Mucosa of stomach (tissue), 1 donor: ENCODE measurements around the gene LGALS16.
"Not testable (repeated sequence)": the region's sequence is repeated elsewhere in the genome, so short reads cannot be mapped to it uniquely, and the experiment has no call there.

Source experiments
- H3K27me3 ChIP-seq: one replicate; pipeline ENCODE4 v1.7.0; 2013; ENCODE audit warnings: mild to moderate bottlenecking, low read length; ENCODE audit not compliant: control insufficient read depth, insufficient read depth
- H3K36me3 ChIP-seq: one replicate; pipeline ENCODE4 v1.7.0; 2013; ENCODE audit warnings: low read length; ENCODE audit not compliant: control insufficient read depth, insufficient read depth
- H3K4me1 ChIP-seq: one replicate; pipeline ENCODE4 v1.7.0; 2013; ENCODE audit warnings: mild to moderate bottlenecking, low read length; ENCODE audit not compliant: control insufficient read depth, insufficient read depth
- H3K4me3 ChIP-seq: one replicate; pipeline ENCODE4 v1.7.0; 2013; ENCODE audit warnings: low read length
- H3K9ac ChIP-seq: one replicate; pipeline ENCODE4 v1.7.0; 2013; ENCODE audit warnings: mild to moderate bottlenecking, low read length, moderate library complexity
- H3K9me3 ChIP-seq: one replicate; pipeline ENCODE4 v1.7.0; 2013; ENCODE audit warnings: mild to moderate bottlenecking, low read length, moderate library complexity; ENCODE audit not compliant: control insufficient read depth
- donor health status: Pancreatic carcinoma.

Gene LGALS16, protein sequence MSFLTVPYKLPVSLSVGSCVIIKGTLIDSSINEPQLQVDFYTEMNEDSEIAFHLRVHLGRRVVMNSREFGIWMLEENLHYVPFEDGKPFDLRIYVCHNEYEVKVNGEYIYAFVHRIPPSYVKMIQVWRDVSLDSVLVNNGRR

GRCh38 chr19:39655613-39656012, at the start of gene LGALS16:
Gene LGALS16, plus strand, starts transcription at chr19:39655913. Its CDS starts 49 bp downstream, at chr19:39655962.
- no peak within 1 kb of the TSS for H3K9ac ChIP-seq
- no peak within 1 kb of the TSS for H3K4me3 ChIP-seq
- no peaks in the 10 kb centered on the region for H3K9me3 ChIP-seq
- no peaks in the 10 kb centered on the region for H3K4me1 ChIP-seq
- no peaks in the 10 kb centered on the region for H3K27me3 ChIP-seq
- H3K36me3 ChIP-seq, result no peaks in the 10 kb centered on the region

- Histone ChIP-seq H3K36me3 (no peaks in the 10 kb centered on the region), H3K4me1 (no peaks in the 10 kb centered on the region), H3K27me3 (no peaks in the 10 kb centered on the region), H3K9me3 (no peaks in the 10 kb centered on the region), H3K9ac (no peak overlapping the region), H3K4me3 (no peak overlapping the region)
These were observed 48.7 kb upstream of the LGALS16 start for GRCh38 chr19:39607021-39607420.

GRCh38 chr19:39607561-39607960, 48.2 kb upstream of the LGALS16 start:
- Histone ChIP-seq H3K9ac (no peak overlapping the region), H3K27me3 (no peaks in the 10 kb centered on the region), H3K4me3 (no peak overlapping the region), H3K4me1 (no peaks in the 10 kb centered on the region), H3K9me3 (no peaks in the 10 kb centered on the region), H3K36me3 (no peaks in the 10 kb centered on the region)

- H3K9me3 ChIP-seq, result no peaks in the 10 kb centered on the region
- H3K4me3 ChIP-seq, result no peak overlapping the region
- no peaks in the 10 kb centered on the region for H3K36me3 ChIP-seq
- no peaks in the 10 kb centered on the region for H3K27me3 ChIP-seq
- H3K4me1 ChIP-seq, result no peaks in the 10 kb centered on the region
- H3K9ac ChIP-seq, result no peak overlapping the region
These were observed 42.1 kb upstream of the LGALS16 start for GRCh38 chr19:39613597-39613996.

- H3K4me1 ChIP-seq, result no peaks in the 10 kb centered on the region
- no peak overlapping the region for H3K4me3 ChIP-seq
- no peaks in the 10 kb centered on the region for H3K27me3 ChIP-seq
- no peaks in the 10 kb centered on the region for H3K9me3 ChIP-seq
- no peaks in the 10 kb centered on the region for H3K36me3 ChIP-seq
- no peak overlapping the region for H3K9ac ChIP-seq
These were observed 38.0 kb upstream of the LGALS16 start for GRCh38 chr19:39617745-39618144.

DNA sequence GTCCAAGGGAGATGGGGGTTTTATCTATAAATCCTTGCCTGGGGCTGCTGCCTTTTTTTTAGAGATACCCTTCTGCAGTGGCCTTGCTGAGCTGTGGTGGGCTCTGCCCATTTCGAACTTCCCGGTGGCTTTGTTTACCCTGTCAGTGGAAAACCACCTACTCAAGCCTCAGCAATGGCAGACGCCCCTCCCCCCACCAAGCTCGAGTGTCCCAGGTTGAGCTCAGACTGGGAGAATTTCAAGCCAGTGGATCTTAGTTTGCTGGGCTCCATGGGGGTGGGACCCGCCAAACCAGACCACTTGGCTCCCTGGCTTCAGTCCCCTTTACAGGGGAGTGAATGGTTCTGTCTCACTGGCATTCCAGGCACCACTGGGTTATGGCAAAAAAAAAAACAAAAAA, 31.8 kb upstream of the LGALS16 start:
- H3K9ac ChIP-seq, result no peak overlapping the region
- peaks cover 4% of the 10 kb centered on the region for H3K27me3 ChIP-seq
- H3K4me1 ChIP-seq, result no peaks in the 10 kb centered on the region
- H3K36me3 ChIP-seq, result no peaks in the 10 kb centered on the region
- no peaks in the 10 kb centered on the region for H3K9me3 ChIP-seq
- no peak overlapping the region for H3K4me3 ChIP-seq

GRCh38 chr19:39627631-39628030, 28.1 kb upstream of the LGALS16 start:
- not testable (repeated sequence) for H3K9me3 ChIP-seq, H3K4me3 ChIP-seq

GRCh38 chr19:39631178-39631577, 24.5 kb upstream of the LGALS16 start:
- no peaks in the 10 kb centered on the region for H3K27me3 ChIP-seq
- H3K9ac ChIP-seq, result no peak overlapping the region

More at GRCh38 chr19:39627631-39628030, 28.1 kb upstream of the LGALS16 start:
- H3K36me3 ChIP-seq, H3K4me1 ChIP-seq, H3K9ac ChIP-seq, H3K27me3 ChIP-seq: not testable (repeated sequence)

GRCh38 chr19:39631626-39632025, 24.1 kb upstream of the LGALS16 start:
- no peak overlapping the region for H3K4me3 ChIP-seq
- no peaks in the 10 kb centered on the region for H3K4me1 ChIP-seq
- no peaks in the 10 kb centered on the region for H3K9me3 ChIP-seq
- H3K27me3 ChIP-seq, result no peaks in the 10 kb centered on the region
- H3K9ac ChIP-seq, result no peak overlapping the region
- H3K36me3 ChIP-seq, result no peaks in the 10 kb centered on the region

More at GRCh38 chr19:39631178-39631577, 24.5 kb upstream of the LGALS16 start:
- H3K4me1 ChIP-seq, result no peaks in the 10 kb centered on the region
- no peaks in the 10 kb centered on the region for H3K36me3 ChIP-seq
- H3K9me3 ChIP-seq, result no peaks in the 10 kb centered on the region
- H3K4me3 ChIP-seq, result no peak overlapping the region

DNA sequence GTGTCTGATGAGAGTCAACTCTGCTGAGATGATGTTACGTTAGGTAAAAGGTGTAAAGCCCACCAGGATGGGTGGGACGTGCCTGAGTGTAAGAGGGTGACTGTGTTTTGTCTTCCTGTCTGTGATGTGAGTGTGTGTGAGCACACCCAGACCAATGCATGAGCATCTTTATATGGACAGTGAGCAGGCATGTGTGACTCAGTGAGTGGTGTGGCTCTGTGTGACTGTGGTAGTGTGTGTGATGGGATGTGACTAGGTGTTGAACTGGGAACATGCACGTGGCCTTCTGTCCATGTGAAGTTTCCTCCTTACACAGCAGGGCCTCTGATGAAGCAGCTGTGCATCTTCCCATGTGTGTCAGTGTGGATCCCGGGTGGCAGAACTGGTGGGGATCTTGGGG, 17.8 kb upstream of the LGALS16 start:
- Histone ChIP-seq H3K27me3 (no peaks in the 10 kb centered on the region), H3K9ac (no peak overlapping the region), H3K4me3 (no peak overlapping the region), H3K4me1 (no peaks in the 10 kb centered on the region), H3K9me3 (no peaks in the 10 kb centered on the region), H3K36me3 (no peaks in the 10 kb centered on the region)

DNA sequence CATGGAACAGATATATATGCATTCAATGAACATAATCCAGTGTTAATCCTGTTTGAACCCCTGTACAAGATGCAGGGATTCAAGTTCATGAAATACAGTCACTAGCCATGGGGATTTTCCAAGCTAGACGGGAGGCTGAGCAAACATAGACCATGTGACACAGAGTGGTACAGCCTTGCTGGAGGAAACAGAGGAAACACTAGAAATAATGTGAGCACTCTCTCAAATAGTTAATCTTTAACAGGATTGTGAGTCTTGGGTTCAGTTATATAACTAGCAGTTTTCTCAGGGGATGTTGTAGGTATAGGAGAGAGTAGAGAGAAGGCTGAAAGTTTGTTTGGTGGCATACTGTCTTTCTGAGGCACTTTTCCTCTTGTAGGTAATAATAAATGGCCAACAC, 13.9 kb upstream of the LGALS16 start:
- Histone ChIP-seq H3K36me3 (no peaks in the 10 kb centered on the region), H3K9me3 (no peaks in the 10 kb centered on the region), H3K27me3 (no peaks in the 10 kb centered on the region), H3K9ac (no peak overlapping the region), H3K4me3 (no peak overlapping the region), H3K4me1 (no peaks in the 10 kb centered on the region)

- no peaks in the 10 kb centered on the region for H3K9me3 ChIP-seq
- no peaks in the 10 kb centered on the region for H3K27me3 ChIP-seq
- no peak overlapping the region for H3K9ac ChIP-seq
- no peaks in the 10 kb centered on the region for H3K36me3 ChIP-seq
- no peaks in the 10 kb centered on the region for H3K4me1 ChIP-seq
- no peak overlapping the region for H3K4me3 ChIP-seq
These were observed 12.1 kb upstream of the LGALS16 start for GRCh38 chr19:39643591-39643990.

DNA sequence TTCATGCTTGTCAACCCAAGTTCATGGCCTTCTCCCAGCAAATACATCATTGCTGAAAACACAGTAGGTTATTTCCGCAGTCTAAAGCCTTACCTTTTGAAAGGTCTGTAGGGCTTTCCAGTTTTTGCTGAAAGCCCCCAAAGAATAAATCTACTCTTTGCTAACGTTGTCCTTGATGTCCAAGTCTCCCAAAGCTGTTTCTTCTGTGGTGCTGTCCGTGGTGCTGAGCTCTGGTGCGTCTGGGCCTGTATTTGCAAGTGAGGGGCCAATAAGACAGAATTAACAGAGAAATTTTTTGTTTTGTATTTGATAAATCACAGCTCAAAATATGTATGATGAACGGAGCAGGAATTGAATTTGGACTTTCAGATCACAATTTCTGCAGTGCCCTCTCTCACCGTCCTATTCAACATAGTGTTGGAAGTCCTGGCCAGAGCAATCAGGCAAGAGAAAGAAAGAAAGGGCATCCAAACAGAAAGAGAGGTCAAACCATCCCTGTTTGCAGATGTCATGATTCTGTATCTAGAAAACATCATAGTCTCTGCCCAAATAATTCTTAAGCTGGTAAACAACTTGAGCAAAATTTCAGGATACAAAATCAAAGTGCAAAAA, 9.8 kb upstream of the LGALS16 start:
- H3K4me3 ChIP-seq, result no peak overlapping the region
- no peaks in the 10 kb centered on the region for H3K4me1 ChIP-seq
- H3K9me3 ChIP-seq, result no peaks in the 10 kb centered on the region
- no peak overlapping the region for H3K9ac ChIP-seq
- no peaks in the 10 kb centered on the region for H3K27me3 ChIP-seq
- no peaks in the 10 kb centered on the region for H3K36me3 ChIP-seq
